Ascending aorta (tissue), 2 donors: ENCODE data around the gene EXPH5. TPM values are rescaled to one million over a fixed set of nuclear protein-coding genes. Genes with fewer than 3 reads are reported as not detected.
A peak's percentile ranks its signal among the peaks of the same experiment; 100 is the strongest.

Source experiments
- DNase-seq, 2 donors: peaks; one replicate each; pipeline ENCODE4 v3.0.0-alpha.2; 2019; ENCODE audit warnings: low spot score in 2 of 2
- H3K27ac ChIP-seq, 2 donors: fragments of 200-600 bp; sonication (generic); one replicate each; pipeline ENCODE4 v1.5.1; 2016 to 2017; ENCODE audit warnings: mild to moderate bottlenecking in 1 of 2
- H3K27me3 ChIP-seq: fragments of 200-600 bp; sonication (generic); one replicate; pipeline ENCODE4 v1.5.1; 2017
- H3K36me3 ChIP-seq, 2 donors: fragments of 200-600 bp; sonication (generic); one replicate each; pipeline ENCODE4 v1.5.1; 2016
- H3K4me1 ChIP-seq, 2 donors: fragments of 200-600 bp; sonication (generic); one replicate each; pipeline ENCODE4 v1.5.1; 2016 to 2017; ENCODE audit warnings: mild to moderate bottlenecking in 1 of 2
- H3K4me3 ChIP-seq, 2 donors: fragments of 200-600 bp; sonication (generic); one replicate each; pipeline ENCODE4 v1.5.1; 2016 to 2017; ENCODE audit warnings: mild to moderate bottlenecking in 1 of 2
- H3K9me3 ChIP-seq, 2 donors: fragments of 200-600 bp; sonication (generic); one replicate each; pipeline ENCODE4 v1.5.1; 2016
- intact Hi-C: fragments of 100-400 bp; cut with DNase I; formaldehyde crosslinking; loops from one replicate; pipeline ENCODE4 v1.15.1; 2023
- total RNA-seq: library from RNA; depleted of rRNA; stranded (reverse); fragments of >200 nt; gene quantifications from one replicate; pipeline ENCODE4 v1.1.0, GENCODE V29; 2016
- TF ChIP-seq, protein P1 (sequence below), 3 experiments: fragments of 200-600 bp in 2 of 3; fragments of 450-650 bp in 1 of 3; sonication (generic) in 2 of 3; IDR thresholded peaks; one replicate each; pipeline ENCODE4 v1.5.1; 2016 to 2019; ENCODE audit warnings: antibody characterized with exemption in 3 of 3, mild to moderate bottlenecking in 1 of 3, moderate library complexity in 1 of 3

The EXPH5 gene
- total RNA-seq, 1 donor from 2014 or later: 1.1 TPM

DNA sequence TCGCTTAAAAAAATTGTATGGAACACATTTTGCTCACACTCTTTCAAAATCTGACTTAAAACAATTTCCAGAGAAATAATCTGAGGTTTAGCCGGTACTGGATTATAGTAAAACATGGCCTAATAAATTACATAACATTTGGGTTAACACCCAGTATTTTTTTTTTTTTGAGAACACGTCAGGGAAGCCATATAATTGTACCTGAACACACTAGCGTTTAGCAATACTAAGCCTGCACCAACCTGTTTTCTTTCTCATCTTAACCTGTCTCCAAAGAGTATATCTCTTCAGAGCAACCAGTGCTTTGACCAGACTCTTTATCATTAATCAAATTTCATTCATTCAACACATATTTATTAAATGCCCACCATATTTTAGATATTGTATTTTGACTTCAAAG is 93.4 kb downstream of the EXPH5 start:
- Histone ChIP-seq H3K4me3 (no peak overlapping the region), H3K4me1 (peaks cover 0 to 3% of the 10 kb centered on the region in 2 donors), H3K36me3 (no peaks in the 10 kb centered on the region), H3K27me3 (no peaks in the 10 kb centered on the region), H3K27ac (no peak overlapping the region), H3K9me3 (no peaks in the 10 kb centered on the region)
- no peak for DNase-seq
- intact Hi-C loops: no loop called here
- TF ChIP-seq, protein P1, sequence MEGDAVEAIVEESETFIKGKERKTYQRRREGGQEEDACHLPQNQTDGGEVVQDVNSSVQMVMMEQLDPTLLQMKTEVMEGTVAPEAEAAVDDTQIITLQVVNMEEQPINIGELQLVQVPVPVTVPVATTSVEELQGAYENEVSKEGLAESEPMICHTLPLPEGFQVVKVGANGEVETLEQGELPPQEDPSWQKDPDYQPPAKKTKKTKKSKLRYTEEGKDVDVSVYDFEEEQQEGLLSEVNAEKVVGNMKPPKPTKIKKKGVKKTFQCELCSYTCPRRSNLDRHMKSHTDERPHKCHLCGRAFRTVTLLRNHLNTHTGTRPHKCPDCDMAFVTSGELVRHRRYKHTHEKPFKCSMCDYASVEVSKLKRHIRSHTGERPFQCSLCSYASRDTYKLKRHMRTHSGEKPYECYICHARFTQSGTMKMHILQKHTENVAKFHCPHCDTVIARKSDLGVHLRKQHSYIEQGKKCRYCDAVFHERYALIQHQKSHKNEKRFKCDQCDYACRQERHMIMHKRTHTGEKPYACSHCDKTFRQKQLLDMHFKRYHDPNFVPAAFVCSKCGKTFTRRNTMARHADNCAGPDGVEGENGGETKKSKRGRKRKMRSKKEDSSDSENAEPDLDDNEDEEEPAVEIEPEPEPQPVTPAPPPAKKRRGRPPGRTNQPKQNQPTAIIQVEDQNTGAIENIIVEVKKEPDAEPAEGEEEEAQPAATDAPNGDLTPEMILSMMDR (IDR thresholded peaks at IDR 0.05): no peak

DNA sequence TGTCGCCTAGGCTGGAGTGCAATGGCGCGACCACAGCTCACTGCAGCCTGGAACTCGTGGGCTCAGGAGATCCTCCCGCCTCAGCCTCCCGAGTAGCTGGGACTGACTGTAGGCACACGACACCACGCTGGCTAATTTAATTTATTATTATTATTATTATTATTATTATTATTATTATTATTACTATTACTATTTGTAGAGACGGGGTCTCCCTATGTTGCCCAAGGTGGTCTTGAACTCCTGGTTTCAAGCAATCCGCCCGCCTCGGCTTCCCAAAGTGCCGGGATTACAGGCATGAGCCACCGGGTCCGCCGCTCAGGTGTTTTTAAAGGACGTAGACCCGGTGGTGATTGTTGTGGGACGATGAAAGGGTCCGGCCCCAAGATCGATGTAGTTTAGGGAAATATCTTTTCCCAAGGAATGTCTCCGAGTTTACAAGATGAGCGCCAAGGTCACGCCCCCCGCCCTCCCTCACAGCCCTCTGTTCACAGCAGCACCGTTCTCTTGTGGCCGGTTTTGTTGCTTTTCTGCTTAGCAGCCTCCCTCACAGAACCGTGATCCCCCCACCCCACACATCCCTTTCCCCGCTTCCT is 94.7 kb downstream of the EXPH5 start:
- DNase-seq: no peak
- intact Hi-C loops: loop anchor here (5.0 kb wide), 1 partner anchor 377 kb away; the partner anchor contains the start of gene ACAT1
- H3K4me3 ChIP-seq: peak overlapping the region; percentile 67 to 86

DNA sequence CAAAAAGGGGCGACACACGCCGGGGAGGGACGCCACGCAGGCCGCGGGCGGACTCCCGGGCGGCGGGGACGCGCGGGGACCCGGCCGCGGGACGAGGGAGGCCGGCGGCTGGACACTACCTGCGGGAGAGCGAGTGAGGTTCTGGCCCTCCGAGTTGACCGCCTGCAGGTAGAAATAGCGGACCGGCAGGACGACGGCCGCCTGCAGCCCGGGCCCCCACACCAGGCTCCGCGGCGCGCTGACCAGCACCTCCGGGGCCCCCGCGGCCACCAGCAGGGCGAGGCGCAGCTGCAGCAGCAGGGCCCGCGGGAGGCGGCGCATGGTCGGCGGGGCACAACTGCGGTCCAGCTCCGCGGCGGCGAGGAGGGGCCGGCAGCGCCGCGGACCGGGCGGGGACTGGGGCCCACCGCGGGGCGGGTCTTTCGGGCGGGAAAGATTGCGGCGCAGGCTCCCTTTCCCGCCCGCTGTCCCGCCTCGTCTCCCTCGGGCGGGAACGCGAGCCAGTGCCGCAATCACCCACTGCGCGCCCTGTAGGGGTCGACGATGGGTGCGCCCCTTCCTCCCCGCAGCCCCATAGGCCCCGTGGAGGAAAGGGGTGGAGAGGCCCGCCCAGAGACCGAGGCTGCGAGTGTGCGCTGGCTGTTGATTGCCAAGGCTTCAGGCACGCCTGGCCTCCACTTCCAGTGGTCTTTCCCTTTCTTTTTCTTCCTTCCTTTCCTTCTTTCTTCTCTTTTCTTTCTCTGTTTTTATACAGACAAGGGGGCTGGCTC is 95.3 kb downstream of the EXPH5 start, which contains the start of gene POGLUT3:
POGLUT3 (minus strand) TSS at position 339 of the 770 bp plus-strand sequence; CDS start at position 321, 18 bp downstream.
- intact Hi-C loops: loop anchor here (5.0 kb wide), 1 partner anchor 376 kb away; the partner anchor contains the start of gene ACAT1
- Histone ChIP-seq H3K27ac (peak within 1 kb of the TSS; percentile 94 to 97), H3K27me3 (no peaks in the 10 kb centered on the region), H3K36me3 (no peaks in the 10 kb centered on the region), H3K4me3 (peak within 1 kb of the TSS; percentile 67 to 86), H3K9me3 (no peaks in the 10 kb centered on the region), H3K4me1 (peaks cover 0 to 3% of the 10 kb centered on the region in 2 donors)
- peak in 1 of 2 donors; percentile 73 for DNase-seq
- TF ChIP-seq, protein P1 (IDR thresholded peaks at IDR 0.05): peak in 1 of 3 experiments; percentile 7

More for the DNA sequence above, 94.7 kb downstream of the EXPH5 start:
- no peaks in the 10 kb centered on the region for H3K9me3 ChIP-seq
- peak overlapping the region; percentile 94 to 97 for H3K27ac ChIP-seq
- no peaks in the 10 kb centered on the region for H3K36me3 ChIP-seq
- TF ChIP-seq, protein P1 (IDR thresholded peaks at IDR 0.05): no peak
- no peaks in the 10 kb centered on the region for H3K27me3 ChIP-seq
- peaks cover 0 to 3% of the 10 kb centered on the region in 2 donors for H3K4me1 ChIP-seq

DNA sequence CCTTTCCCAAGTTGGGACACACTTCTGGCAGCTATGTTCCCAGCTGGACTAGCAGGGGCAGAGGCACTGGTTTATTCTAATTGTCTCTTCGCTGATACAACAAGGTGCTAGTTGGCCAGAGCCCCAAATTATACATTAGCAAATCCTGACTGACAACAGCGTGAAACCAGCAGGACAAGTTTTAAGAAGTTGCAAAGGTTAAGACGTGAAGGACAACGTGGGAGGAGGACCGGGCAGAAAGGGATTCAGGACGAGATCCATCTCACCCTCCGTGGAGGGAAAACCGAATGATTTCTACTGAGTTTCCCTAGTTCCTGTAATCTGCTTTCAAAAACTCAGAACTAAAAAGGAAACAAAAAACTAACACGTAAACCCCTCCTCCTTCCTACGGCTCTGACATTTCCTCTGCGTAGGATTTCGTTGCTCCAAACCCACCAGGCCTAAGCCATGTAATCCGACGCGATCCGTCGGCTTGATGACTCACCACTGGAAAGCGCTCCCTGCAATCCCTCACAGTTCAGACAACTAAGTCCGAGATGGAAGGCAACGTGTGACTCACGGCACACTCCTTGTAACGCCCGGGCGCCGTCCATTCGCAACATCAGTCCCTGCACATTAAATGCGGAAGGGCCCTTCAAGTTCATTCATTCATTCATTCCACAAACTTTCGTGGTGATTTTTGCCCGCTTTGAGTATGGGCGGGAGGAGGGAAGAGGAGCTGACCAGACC is 96.1 kb downstream of the EXPH5 start:
- TF ChIP-seq, protein P1 (IDR thresholded peaks at IDR 0.05): no peak
- Histone ChIP-seq H3K4me3 (peak overlapping the region; percentile 67 to 86), H3K27me3 (no peaks in the 10 kb centered on the region), H3K9me3 (no peaks in the 10 kb centered on the region), H3K4me1 (peaks cover 0 to 3% of the 10 kb centered on the region in 2 donors), H3K27ac (peak overlapping the region; percentile 94 to 97), H3K36me3 (no peaks in the 10 kb centered on the region)
- DNase-seq: peak; percentile 83 to 97
- intact Hi-C loops: loop anchor here (1.0 to 5.0 kb wide), 6 partner anchors 30 to 375 kb away; partner anchors contain the start of genes ACAT1, ATM, C11orf65 and DDX10

DNA sequence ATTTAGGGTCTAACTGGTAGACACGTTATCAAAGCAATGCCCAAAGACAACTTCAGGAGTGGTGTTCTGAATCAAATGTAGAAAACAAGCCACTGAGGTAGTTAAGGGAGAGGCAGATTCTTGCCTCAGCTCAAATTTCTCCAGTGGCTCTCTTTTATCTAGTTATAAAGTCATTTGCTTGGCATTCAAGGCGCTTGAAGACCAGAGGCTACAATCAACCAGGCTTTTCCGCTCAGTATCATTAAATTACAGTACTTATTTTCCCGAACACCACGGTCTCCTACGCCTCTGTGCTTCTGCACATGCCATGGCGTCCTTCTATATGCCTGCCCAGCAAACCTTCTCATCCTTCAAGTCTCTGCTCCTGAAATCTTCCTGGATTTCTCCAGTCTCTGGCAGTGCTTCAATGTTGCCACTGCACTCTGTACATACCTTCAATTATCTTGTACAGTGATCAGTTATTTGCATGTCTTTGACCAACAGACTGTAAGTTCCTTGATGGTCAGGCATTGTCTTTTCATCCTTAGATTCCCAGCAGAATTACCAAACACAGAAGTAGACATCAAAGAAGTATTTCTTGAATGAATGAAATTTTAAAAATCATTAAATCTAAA is 96.8 kb downstream of the EXPH5 start:
- DNase-seq: no peak
- Histone ChIP-seq H3K4me3 (peak overlapping the region; percentile 67 to 86), H3K27me3 (no peaks in the 10 kb centered on the region), H3K9me3 (no peaks in the 10 kb centered on the region), H3K4me1 (peaks cover 0 to under 1% of the 10 kb centered on the region in 2 donors), H3K36me3 (no peaks in the 10 kb centered on the region), H3K27ac (peak overlapping the region; percentile 94 to 97)
- TF ChIP-seq, protein P1 (IDR thresholded peaks at IDR 0.05): no peak
- intact Hi-C loops: loop anchor here (1.0 to 5.0 kb wide), 6 partner anchors 29 to 374 kb away; partner anchors contain the start of genes ACAT1, ATM, C11orf65 and DDX10
